ENCODE results near the gene ANKS1B.

DNA sequence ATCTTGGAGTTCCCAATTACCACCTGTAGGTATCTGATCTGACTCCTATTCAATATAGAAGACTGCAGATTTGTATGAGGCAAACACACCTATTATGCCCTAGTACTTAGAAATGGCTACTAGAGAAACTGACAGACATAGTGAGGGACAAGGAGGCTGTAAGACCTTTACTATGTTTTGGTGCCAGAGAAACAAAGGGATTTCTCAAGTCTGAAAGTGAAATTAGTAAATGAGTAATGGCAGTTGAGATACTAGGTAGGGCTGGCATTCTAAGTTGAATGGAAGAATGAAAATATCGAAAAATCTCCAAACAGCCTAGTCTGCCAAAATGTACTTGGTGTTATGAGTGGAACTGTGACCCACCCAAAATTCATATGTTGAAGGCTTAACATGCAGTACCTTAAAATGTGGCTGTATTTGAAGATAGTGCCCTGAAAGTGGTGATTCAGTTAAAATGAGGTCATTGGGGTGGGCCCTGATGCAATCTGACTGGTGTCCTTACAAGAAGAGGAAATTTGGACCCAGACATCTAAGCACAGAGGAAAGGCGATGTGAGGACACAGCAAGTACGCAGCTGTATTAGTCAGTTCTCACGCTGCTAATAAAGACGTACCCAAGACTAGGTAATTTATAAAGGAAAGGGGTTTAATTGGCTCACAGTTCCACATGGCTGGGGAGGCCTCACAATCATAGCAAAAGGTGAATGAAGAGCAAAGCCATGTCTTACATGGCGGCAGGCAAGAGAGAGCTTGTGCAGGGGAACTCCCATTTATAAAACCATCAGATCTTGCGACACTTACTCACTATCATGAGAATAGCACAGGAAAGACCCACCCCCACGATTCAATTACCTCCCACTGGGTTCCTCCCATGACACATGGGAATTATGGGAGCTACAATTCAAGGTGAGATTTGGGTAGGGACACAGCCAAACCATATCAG, 1212.7 kb downstream of the ANKS1B start:
- no peak for TF ChIP-seq CTCF (IDR thresholded peaks at IDR 0.05)
- TF ChIP-seq SIN3A (IDR thresholded peaks at IDR 0.05; ENCODE audit: borderline replicate concordance, insufficient read depth, low read depth, low read length), result no peak
